ENCODE measurements around the gene ADAMTS16. TPM values are rescaled to one million over a fixed set of nuclear protein-coding genes. Genes with fewer than 3 reads are reported as not detected.

The ADAMTS16 gene
- total and polyA plus RNA-seq, 2 donors (not counting 3 experiments of a cell fraction or from before 2014, with no cell fraction given): not detected

GRCh38 chr5:5258564-5258963 is 118.4 kb downstream of the ADAMTS16 start:
- Histone ChIP-seq H2AFZ (ENCODE audit: low read depth, low read length) (no peak overlapping the region), H3K27ac (ENCODE audit: insufficient read depth, low read depth, low read length) (no peak overlapping the region), H3K9me3 (replicated peaks; ENCODE audit: control insufficient read depth, insufficient read depth, low read length) (peaks cover 3% of the 10 kb centered on the region), H3K27me3 (ENCODE audit: control insufficient read depth in 2 of 2, insufficient read depth in 2 of 2, low read length in 2 of 2) (no peaks in the 10 kb centered on the region), H4K20me1 (replicated peaks; ENCODE audit: control insufficient read depth, extremely low read depth, insufficient read depth, low read length) (no peaks in the 10 kb centered on the region), H3K4me1 (ENCODE audit: control insufficient read depth, extremely low read depth, insufficient read depth, low read length) (no peaks in the 10 kb centered on the region), H3K4me2 (ENCODE audit: insufficient read depth, low read length) (no peak overlapping the region), H3K4me3 (replicated peaks in 1 of 3; ENCODE audit: insufficient read depth in 1 of 3, low read depth in 1 of 3, low read length in 3 of 3) (no peak overlapping the region), H3K9ac (replicated peaks; ENCODE audit: extremely low read depth, insufficient read depth, low read length) (no peak overlapping the region), H3K36me3 (ENCODE audit: control insufficient read depth in 2 of 2, extremely low read depth in 1 of 2, insufficient read depth in 2 of 2, low read length in 2 of 2) (no peaks in the 10 kb centered on the region), H3K9me1 (replicated peaks; ENCODE audit: control insufficient read depth, extremely low read depth, insufficient read depth, low read length) (no peaks in the 10 kb centered on the region), H3K79me2 (ENCODE audit: control insufficient read depth, insufficient read depth, low read length) (no peaks in the 10 kb centered on the region)
- dilution Hi-C loops (cut with MboI; ENCODE audit: extremely low pct_ligation_motif_present, low sequenced_read_pairs): no loop called here
- DNase-seq (ENCODE audit: low read depth, low spot score): no peak
- intact Hi-C loops (cut with micrococcal nuclease): no loop called here
- TF ChIP-seq GATA2 (IDR thresholded peaks at IDR 0.05; ENCODE audit: insufficient read depth, insufficient read length, low read depth, low read length) (no peak), JUN (IDR thresholded peaks at IDR 0.05; ENCODE audit: borderline replicate concordance, insufficient read depth, insufficient read length, low read depth) (no peak), EZH2 (IDR thresholded peaks at IDR 0.05; ENCODE audit: borderline replicate concordance, low read depth, low read length, severe bottlenecking) (no peak), POLR2AphosphoS5 (IDR thresholded peaks at IDR 0.05; ENCODE audit: insufficient read depth, low read depth, low read length) (no peak)
- TF ChIP-seq, protein P1, sequence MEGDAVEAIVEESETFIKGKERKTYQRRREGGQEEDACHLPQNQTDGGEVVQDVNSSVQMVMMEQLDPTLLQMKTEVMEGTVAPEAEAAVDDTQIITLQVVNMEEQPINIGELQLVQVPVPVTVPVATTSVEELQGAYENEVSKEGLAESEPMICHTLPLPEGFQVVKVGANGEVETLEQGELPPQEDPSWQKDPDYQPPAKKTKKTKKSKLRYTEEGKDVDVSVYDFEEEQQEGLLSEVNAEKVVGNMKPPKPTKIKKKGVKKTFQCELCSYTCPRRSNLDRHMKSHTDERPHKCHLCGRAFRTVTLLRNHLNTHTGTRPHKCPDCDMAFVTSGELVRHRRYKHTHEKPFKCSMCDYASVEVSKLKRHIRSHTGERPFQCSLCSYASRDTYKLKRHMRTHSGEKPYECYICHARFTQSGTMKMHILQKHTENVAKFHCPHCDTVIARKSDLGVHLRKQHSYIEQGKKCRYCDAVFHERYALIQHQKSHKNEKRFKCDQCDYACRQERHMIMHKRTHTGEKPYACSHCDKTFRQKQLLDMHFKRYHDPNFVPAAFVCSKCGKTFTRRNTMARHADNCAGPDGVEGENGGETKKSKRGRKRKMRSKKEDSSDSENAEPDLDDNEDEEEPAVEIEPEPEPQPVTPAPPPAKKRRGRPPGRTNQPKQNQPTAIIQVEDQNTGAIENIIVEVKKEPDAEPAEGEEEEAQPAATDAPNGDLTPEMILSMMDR (IDR thresholded peaks at IDR 0.05; ENCODE audit: extremely low read depth in 1 of 2, insufficient read depth in 1 of 2, low read depth in 1 of 2, low read length in 2 of 2): no peak
- ChIA-PET CTCF (no interaction called here), POLR2A (no interaction called here)
- FAIRE-seq: no peak
- no TSS peak for BruUV-seq (replicated peaks)

- no peaks in the 10 kb centered on the region for H3K27me3 ChIP-seq (ENCODE audit: control insufficient read depth in 2 of 2, insufficient read depth in 2 of 2, low read length in 2 of 2)
- H3K36me3 ChIP-seq (ENCODE audit: control insufficient read depth in 2 of 2, extremely low read depth in 1 of 2, insufficient read depth in 2 of 2, low read length in 2 of 2): no peaks in the 10 kb centered on the region
- H4K20me1 ChIP-seq (replicated peaks; ENCODE audit: control insufficient read depth, extremely low read depth, insufficient read depth, low read length): no peaks in the 10 kb centered on the region
- no peak overlapping the region for H2AFZ ChIP-seq (ENCODE audit: low read depth, low read length)
- DNase-seq (ENCODE audit: low read depth, low spot score) (no peak), FAIRE-seq (no peak)
- H3K9me1 ChIP-seq (replicated peaks; ENCODE audit: control insufficient read depth, extremely low read depth, insufficient read depth, low read length): no peaks in the 10 kb centered on the region
- H3K4me1 ChIP-seq (ENCODE audit: control insufficient read depth, extremely low read depth, insufficient read depth, low read length): no peaks in the 10 kb centered on the region
- intact Hi-C loops (cut with micrococcal nuclease) (no loop called here), dilution Hi-C loops (cut with MboI; ENCODE audit: extremely low pct_ligation_motif_present, low sequenced_read_pairs) (no loop called here)
- peaks cover 2% of the 10 kb centered on the region for H3K9me3 ChIP-seq (replicated peaks; ENCODE audit: control insufficient read depth, insufficient read depth, low read length)
- no peak for TF ChIP-seq JUN (IDR thresholded peaks at IDR 0.05; ENCODE audit: borderline replicate concordance, insufficient read depth, insufficient read length, low read depth)
- no peak for TF ChIP-seq FOS (IDR thresholded peaks at IDR 0.05; ENCODE audit: borderline replicate concordance, insufficient read depth, low read length)
- TF ChIP-seq, protein P1 (IDR thresholded peaks at IDR 0.05; ENCODE audit: extremely low read depth in 1 of 2, insufficient read depth in 1 of 2, low read depth in 1 of 2, low read length in 2 of 2): no peak
- no peak for TF ChIP-seq MAX (IDR thresholded peaks at IDR 0.05; ENCODE audit: insufficient read depth, insufficient read length)
- TF ChIP-seq POLR2AphosphoS5 (IDR thresholded peaks at IDR 0.05; ENCODE audit: insufficient read depth, low read depth, low read length): no peak
- no peak for TF ChIP-seq GATA2 (IDR thresholded peaks at IDR 0.05; ENCODE audit: insufficient read depth, insufficient read length, low read depth, low read length)
- TF ChIP-seq MYC (IDR thresholded peaks at IDR 0.05; ENCODE audit: low read depth, low read length): no peak
- no peak for TF ChIP-seq POLR2A (IDR thresholded peaks at IDR 0.05; ENCODE audit: low read depth, low read length)
- BruUV-seq (replicated peaks): no TSS peak
- CTCF ChIA-PET: no interaction called here
- H3K4me3 ChIP-seq (replicated peaks in 1 of 3; ENCODE audit: insufficient read depth in 1 of 3, low read depth in 1 of 3, low read length in 3 of 3): no peak overlapping the region
- POLR2A ChIA-PET: no interaction called here
- no peaks in the 10 kb centered on the region for H3K79me2 ChIP-seq (ENCODE audit: control insufficient read depth, insufficient read depth, low read length)
- no peak overlapping the region for H3K4me2 ChIP-seq (ENCODE audit: insufficient read depth, low read length)
- no peak overlapping the region for H3K9ac ChIP-seq (replicated peaks; ENCODE audit: extremely low read depth, insufficient read depth, low read length)
- H3K27ac ChIP-seq (ENCODE audit: insufficient read depth, low read depth, low read length): no peak overlapping the region
These were observed 124.6 kb downstream of the ADAMTS16 start for GRCh38 chr5:5264727-5265126.

Data from endothelial cell of umbilical vein (primary cell).